GM19395 (cell line): ENCODE data around the gene PLEKHG1.
A peak's percentile ranks its signal among the peaks of the same experiment; 100 is the strongest.

Source experiments
- ATAC-seq: cut with Tn5 transposase; IDR thresholded peaks from one replicate; pipeline ENCODE4 v1.9.1; 2021; ENCODE audit warnings: mild to moderate bottlenecking, moderate library complexity; ENCODE audit not compliant: unreplicated experiment

PLEKHG1 gene

DNA sequence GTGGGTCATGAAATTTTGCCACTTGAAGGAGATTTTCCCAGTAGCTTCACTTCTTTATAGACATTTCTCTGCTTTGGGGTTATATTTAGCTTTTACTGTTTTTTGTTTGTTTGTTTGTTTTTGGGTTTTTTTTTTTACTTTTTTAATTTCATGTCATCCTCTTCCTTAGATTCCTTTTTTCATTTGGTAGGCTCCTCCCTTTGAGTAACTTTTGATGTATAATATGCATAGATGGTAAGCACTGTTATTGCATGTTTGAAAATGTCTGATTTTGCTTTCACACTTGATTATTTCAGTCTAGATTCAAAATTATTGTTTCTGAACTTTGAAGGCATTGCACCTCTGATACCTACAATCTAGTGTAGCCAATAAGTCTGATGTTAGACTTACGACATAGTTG, 37.6 kb downstream of the PLEKHG1 start:
- no peak for ATAC-seq

DNA sequence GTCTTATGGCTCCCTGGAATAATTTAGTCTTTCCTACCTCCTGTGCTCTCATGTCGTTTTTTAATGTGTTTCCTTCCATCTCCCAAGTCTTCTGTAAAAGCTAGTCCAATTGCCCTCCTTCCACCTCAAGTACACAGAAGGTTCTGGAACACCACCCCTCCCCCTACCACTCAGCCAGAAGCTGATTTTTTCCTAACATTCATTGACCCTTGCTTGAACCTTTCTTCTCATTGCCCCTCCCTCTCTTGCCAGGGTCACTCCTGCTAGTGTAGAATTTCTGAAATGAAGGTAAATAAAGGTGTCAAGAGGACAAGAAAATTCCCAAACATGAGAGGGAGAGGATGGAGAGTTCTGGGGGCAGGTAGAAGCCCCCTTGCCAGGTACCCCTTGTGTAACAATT, 38.6 kb downstream of the PLEKHG1 start:
- ATAC-seq = no peak

GRCh38 chr6:150638765-150639164, 39.1 kb downstream of the PLEKHG1 start:
- no peak for ATAC-seq

DNA sequence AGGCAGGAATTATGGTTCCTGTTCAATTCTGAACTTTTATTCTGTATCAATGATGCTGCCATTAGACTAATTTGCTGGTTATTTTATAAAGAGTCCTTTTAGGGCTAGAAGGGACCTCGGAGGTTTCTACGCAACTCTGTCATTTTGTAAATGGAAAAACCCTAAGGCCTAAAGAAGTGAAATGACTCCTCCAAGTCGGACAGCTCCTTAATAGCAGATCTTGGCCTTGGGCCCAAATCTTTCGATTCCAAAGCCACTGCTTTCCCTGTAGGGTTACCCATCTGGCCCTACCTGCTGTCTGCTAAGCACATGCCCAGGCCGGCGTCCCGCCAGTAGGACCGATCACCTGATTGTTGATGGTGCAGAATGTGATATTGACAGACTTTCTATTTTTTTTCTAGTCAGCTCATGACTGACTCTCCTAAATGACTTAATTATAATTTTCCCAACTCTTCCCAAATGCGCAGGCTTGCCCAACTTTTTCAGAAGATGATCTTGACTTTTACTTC, 40.2 kb downstream of the PLEKHG1 start:
- ATAC-seq = no peak

DNA sequence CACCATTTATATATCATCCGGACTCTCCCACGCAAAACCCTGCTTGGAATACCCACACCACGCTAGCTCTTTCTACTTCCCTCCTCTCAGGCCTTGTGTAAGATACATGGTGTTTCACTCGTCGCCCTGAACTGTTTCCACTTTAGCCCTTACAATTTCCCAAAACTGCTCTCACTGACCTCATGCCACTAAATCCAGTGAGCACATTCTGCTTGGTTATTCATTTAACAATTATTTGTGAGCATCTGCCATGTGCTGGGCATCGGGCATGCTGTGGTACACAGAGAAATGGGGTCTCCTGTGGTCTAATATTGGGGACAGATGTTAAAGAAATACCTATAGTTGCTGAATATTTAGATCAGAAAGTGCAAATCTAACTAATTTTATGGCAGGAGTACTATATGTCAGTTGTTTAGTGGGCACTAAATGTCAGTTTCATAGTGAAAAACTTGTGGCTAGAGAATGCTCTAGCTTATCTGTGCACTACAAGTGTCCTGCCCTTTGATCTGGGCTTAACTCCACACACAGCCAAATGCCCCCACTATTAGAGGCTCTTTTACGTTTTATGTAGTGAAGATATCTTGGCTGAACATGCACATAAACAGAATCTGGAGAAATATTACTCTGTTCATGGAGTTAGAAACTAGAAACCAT, 41.0 kb downstream of the PLEKHG1 start:
- ATAC-seq = peak; percentile 58

- peak; percentile 70 for ATAC-seq
Measured at GRCh38 chr6:150641398-150642139, 41.9 kb downstream of the PLEKHG1 start.

- no peak for ATAC-seq
Measured at GRCh38 chr6:150646228-150646627, 46.5 kb downstream of the PLEKHG1 start.

GRCh38 chr6:150647051-150647450, 47.4 kb downstream of the PLEKHG1 start:
- no peak for ATAC-seq
